Gastrocnemius medialis (tissue), 4 donors: ENCODE measurements around the gene MTX3. TPM values are rescaled to one million over a fixed set of nuclear protein-coding genes. Genes with fewer than 3 reads are reported as not detected.

Source experiments
- ATAC-seq, 2 donors: fragments of 150-250 bp; one replicate each; pipeline ENCODE4 v1.9.1; 2016
- DNase-seq, 2 donors: peaks; one replicate each; pipeline ENCODE4 v3.0.0-alpha.2; 2019
- H3K27ac ChIP-seq, 4 donors: fragments of 200-600 bp; sonication (generic); 1 replicate in 1 of 4; 2 replicates in 3 of 4; pipeline ENCODE4 v1.5.1; 2016 to 2018; ENCODE audit warnings: mild to moderate bottlenecking in 2 of 4, moderate library complexity in 1 of 4
- H3K27me3 ChIP-seq, 3 donors: fragments of 200-600 bp; sonication (generic) in 2 of 3; 1 replicate in 1 of 3; 2 replicates in 2 of 3; pipeline versions ENCODE4 v1.5.1 to v1.6.0; 2016 to 2019; ENCODE audit warnings: mild to moderate bottlenecking in 1 of 3, moderate library complexity in 1 of 3
- H3K36me3 ChIP-seq, 2 donors: fragments of 200-600 bp; sonication (generic) in 1 of 2; one replicate each; pipeline ENCODE4 v1.5.1; 2017 to 2018
- H3K4me1 ChIP-seq, 2 donors: fragments of 200-600 bp; sonication (generic) in 1 of 2; one replicate each; pipeline ENCODE4 v1.5.1; 2016 to 2017; ENCODE audit warnings: mild to moderate bottlenecking in 2 of 2
- H3K4me3 ChIP-seq, 4 donors: fragments of 200-600 bp; sonication (generic) in 3 of 4; 1 replicate in 1 of 4; 2 replicates in 3 of 4; pipeline ENCODE4 v1.5.1; 2016 to 2019; ENCODE audit warnings: mild to moderate bottlenecking in 2 of 4
- H3K9me3 ChIP-seq, 3 donors: fragments of 200-600 bp; sonication (generic) in 2 of 3; 1 replicate in 1 of 3; 2 replicates in 2 of 3; pipeline ENCODE4 v1.5.1; 2016 to 2019
- POLR2A ChIP-seq, 2 donors: fragments of 450-650 bp; IDR thresholded peaks; one replicate each; pipeline ENCODE4 v1.6.1; 2017; ENCODE audit warnings: antibody characterized with exemption in 2 of 2, mild to moderate bottlenecking in 2 of 2, moderate library complexity in 2 of 2
- in situ Hi-C, 4 donors: fragments of 200-750 bp; cut with MboI; loops; one replicate each; pipeline versions ENCODE4 v1.15.0 to v1.8.0; 2017; ENCODE audit warnings: low sequenced_read_pairs in 4 of 4
- intact Hi-C: fragments of 100-400 bp; cut with DNase I; formaldehyde crosslinking; loops from one replicate; pipeline ENCODE4 v1.15.1; 2023; ENCODE audit warnings: low total_unique reads
- total RNA-seq, 4 donors: library from RNA; depleted of rRNA; stranded (reverse); fragments of >200 nt; gene quantifications; one replicate each; pipeline versions ENCODE4 v1.1.0 to v1.2.3, GENCODE V29; 2016
- TF ChIP-seq, protein P1 (sequence below), 5 experiments: fragments of 450-650 bp in 3 of 5; fragments of 200-600 bp in 2 of 5; sonication (generic) in 2 of 5; IDR thresholded peaks in 4 of 5; conservative IDR thresholded peaks in 1 of 5; 1 replicate in 4 of 5; 2 replicates in 1 of 5; pipeline ENCODE4 v1.5.1; 2016 to 2019; ENCODE audit warnings: antibody characterized with exemption in 5 of 5, mild to moderate bottlenecking in 3 of 5, moderate library complexity in 3 of 5

MTX3 gene, protein sequence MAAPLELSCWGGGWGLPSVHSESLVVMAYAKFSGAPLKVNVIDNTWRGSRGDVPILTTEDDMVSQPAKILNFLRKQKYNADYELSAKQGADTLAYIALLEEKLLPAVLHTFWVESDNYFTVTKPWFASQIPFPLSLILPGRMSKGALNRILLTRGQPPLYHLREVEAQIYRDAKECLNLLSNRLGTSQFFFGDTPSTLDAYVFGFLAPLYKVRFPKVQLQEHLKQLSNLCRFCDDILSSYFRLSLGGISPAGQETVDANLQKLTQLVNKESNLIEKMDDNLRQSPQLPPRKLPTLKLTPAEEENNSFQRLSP
- 10 to 100 TPM in 2 of 4 donors, 1 to 10 TPM in 2; 8.2 to 29.3 (median 10.8) TPM for total RNA-seq

DNA sequence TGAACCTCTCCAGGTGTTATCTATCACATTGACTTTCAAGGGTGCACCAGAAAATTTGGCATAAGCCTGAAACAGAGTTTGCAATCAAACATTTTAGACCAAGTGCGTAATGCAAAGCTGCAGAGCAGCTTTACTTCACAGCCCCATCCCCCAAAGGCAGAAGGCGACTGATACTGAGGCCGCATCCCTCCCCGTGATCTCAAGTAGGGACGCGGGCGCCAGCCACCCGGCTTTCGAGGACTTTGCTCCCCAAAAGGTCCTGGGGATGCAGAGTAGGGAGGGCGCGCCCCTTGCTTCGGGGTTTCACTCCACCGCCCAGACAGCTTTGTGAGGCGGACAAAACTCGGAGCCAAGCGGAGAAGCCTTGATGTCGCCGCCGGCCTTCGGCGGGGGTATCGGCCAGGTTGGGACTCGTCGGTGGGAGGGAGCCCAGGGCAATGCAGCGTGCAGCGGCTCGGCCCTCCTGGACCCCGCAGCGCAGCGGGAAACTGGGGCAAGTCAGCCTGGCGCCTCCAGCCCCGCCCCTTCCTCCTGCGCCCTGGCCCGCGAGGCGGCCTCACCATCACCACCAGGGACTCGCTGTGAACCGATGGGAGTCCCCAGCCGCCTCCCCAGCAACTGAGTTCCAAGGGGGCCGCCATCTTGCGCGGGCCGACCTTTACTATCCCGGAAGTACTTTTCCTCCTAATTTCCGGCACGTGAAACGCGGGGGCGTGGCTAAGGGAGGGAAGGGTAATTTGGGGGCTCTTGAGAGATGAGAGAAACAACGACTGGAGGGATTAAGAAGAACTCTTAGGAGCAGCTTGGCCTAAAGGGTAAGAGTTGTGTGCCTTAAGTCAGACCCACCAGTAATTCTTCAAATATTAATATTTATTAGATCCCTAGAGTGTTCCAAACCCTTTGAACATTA is at the start of gene MTX3:
MTX3 (minus strand) TSS at position 665 of the 910 bp plus-strand sequence; CDS start at position 641, 24 bp downstream.
- Histone ChIP-seq H3K27ac (peak within 1 kb of the TSS; percentile 67 to 83 (median 80)), H3K9me3 (no peaks in the 10 kb centered on the region), H3K36me3 (peaks cover 3 to 24% of the 10 kb centered on the region in 2 donors), H3K4me3 (peak within 1 kb of the TSS; percentile 83 to 94 (median 94)), H3K27me3 (no peaks in the 10 kb centered on the region), H3K4me1 (peaks cover 21 to 26% of the 10 kb centered on the region in 2 donors)
- intact Hi-C loops = no loop called here
- in situ Hi-C loops = no loop called here
- DNase-seq (peak; percentile 55 to 70), ATAC-seq (peak; percentile 90 to 94)
- TF ChIP-seq, protein P1, sequence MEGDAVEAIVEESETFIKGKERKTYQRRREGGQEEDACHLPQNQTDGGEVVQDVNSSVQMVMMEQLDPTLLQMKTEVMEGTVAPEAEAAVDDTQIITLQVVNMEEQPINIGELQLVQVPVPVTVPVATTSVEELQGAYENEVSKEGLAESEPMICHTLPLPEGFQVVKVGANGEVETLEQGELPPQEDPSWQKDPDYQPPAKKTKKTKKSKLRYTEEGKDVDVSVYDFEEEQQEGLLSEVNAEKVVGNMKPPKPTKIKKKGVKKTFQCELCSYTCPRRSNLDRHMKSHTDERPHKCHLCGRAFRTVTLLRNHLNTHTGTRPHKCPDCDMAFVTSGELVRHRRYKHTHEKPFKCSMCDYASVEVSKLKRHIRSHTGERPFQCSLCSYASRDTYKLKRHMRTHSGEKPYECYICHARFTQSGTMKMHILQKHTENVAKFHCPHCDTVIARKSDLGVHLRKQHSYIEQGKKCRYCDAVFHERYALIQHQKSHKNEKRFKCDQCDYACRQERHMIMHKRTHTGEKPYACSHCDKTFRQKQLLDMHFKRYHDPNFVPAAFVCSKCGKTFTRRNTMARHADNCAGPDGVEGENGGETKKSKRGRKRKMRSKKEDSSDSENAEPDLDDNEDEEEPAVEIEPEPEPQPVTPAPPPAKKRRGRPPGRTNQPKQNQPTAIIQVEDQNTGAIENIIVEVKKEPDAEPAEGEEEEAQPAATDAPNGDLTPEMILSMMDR (IDR thresholded peaks at IDR 0.05 in 4 of 5, conservative IDR thresholded peaks at IDR 0.05 in 1 of 5) = peak in 1 of 5 experiments; percentile 7
- peak; percentile 8 to 27 for TF ChIP-seq POLR2A (IDR thresholded peaks at IDR 0.05)

DNA sequence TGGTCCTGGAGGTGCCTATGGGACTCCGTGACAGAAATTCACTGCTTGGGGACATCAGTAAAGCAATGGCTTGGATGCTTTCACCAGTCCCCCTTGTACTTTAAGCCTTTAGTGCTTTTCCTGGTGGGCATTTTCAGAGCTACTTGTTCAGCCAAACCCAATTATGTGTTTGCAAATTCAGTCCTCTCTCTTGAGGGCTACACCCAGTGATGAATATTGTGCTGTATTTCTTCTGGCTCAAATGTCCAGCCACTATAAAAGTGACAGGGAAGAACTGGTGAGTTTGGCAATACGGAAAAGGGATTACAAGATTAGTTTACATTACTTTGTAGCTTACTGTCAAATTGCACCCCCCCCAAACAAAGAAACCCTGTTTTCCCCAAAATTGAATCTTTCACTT is 48.6 kb upstream of the MTX3 start:
- H3K27ac ChIP-seq = peak overlapping the region in 1 of 4 donors; percentile 2
- DNase-seq (no peak), ATAC-seq (no peak)
- no peaks in the 10 kb centered on the region for H3K4me1 ChIP-seq
- no peaks in the 10 kb centered on the region for H3K9me3 ChIP-seq
- intact Hi-C loops = no loop called here
- in situ Hi-C loops = no loop called here
- TF ChIP-seq, protein P1 (IDR thresholded peaks at IDR 0.05 in 4 of 5, conservative IDR thresholded peaks at IDR 0.05 in 1 of 5) = no peak
- no peak for TF ChIP-seq POLR2A (IDR thresholded peaks at IDR 0.05)
- no peak overlapping the region for H3K4me3 ChIP-seq
- H3K27me3 ChIP-seq = peaks cover 10 to 19% (median 15%) of the 10 kb centered on the region in 3 donors
- H3K36me3 ChIP-seq = no peaks in the 10 kb centered on the region

DNA sequence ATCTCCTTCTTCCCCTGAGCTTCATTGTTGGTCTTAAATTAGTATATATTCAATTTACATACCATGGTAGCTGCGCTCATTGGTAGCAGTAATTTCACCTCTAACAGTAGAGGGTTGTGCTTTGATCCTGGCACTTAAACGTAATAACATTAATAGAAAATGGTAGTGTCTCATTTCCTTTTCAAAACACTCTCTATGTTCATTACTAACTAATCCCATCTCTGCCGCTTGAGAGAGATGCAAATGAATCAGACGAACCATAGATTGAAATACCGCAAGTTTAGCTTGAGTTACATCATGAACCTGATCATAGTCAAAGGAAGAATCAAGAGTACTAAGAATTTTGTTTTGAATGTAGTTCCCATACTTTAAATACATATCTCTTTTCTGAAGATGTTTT is 46.3 kb upstream of the MTX3 start:
- no peaks in the 10 kb centered on the region for H3K36me3 ChIP-seq

DNA sequence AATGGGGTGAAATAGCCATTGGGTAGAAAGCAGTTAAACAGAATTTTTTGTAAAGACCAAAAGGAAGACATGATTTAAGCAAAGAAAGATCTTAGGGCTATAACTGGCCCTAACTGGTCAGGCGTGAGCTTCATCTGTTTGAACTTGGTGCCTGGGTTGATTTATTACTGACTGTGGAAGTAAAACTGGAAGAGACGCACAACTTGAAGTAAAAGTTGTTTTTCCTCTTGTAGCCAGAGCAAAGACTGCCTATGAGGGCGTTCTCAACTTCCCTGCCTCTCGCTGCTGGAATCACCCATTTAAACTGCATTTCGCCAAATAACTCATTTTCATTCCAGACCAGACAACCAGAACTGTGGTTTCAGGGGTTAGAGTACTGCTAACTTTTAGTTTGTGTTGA is 45.6 kb upstream of the MTX3 start:
- Histone ChIP-seq H3K4me1 (no peaks in the 10 kb centered on the region), H3K27me3 (peaks cover 25 to 31% (median 28%) of the 10 kb centered on the region in 3 donors), H3K9me3 (no peaks in the 10 kb centered on the region), H3K27ac (peak overlapping the region; percentile 24 to 58 (median 45)), H3K36me3 (no peaks in the 10 kb centered on the region), H3K4me3 (peak overlapping the region in 3 of 4 donors; percentile 0 to 50 (median 49))
- DNase-seq (no peak), ATAC-seq (peak in 1 of 2 donors; percentile 35)
- intact Hi-C loops = no loop called here
- TF ChIP-seq, protein P1 (IDR thresholded peaks at IDR 0.05 in 4 of 5, conservative IDR thresholded peaks at IDR 0.05 in 1 of 5) = no peak
- TF ChIP-seq POLR2A (IDR thresholded peaks at IDR 0.05) = no peak
- in situ Hi-C loops = no loop called here

More for the DNA sequence above, 46.3 kb upstream of the MTX3 start:
- Histone ChIP-seq H3K9me3 (no peaks in the 10 kb centered on the region), H3K4me1 (no peaks in the 10 kb centered on the region), H3K27ac (peak overlapping the region in 1 of 4 donors; percentile 35), H3K27me3 (peaks cover 25 to 31% (median 28%) of the 10 kb centered on the region in 3 donors), H3K4me3 (peak overlapping the region in 1 of 4 donors; percentile 49)
- in situ Hi-C loops (no loop called here), intact Hi-C loops (no loop called here)
- no peak for ATAC-seq
- no peak for DNase-seq
- TF ChIP-seq, protein P1 (IDR thresholded peaks at IDR 0.05 in 4 of 5, conservative IDR thresholded peaks at IDR 0.05 in 1 of 5) = no peak
- TF ChIP-seq POLR2A (IDR thresholded peaks at IDR 0.05) = no peak
